Lung (tissue), 12 donors: Measurements from ENCODE around the gene PCBD2. TPM values are rescaled to one million over a fixed set of nuclear protein-coding genes. Genes with fewer than 3 reads are reported as not detected.

Source experiments
- ATAC-seq: fragments of 200-7000 bp; cut with Tn5 transposase; one replicate; pipeline ENCODE4 v1.9.1; 2020; ENCODE audit warnings: moderate number of reproducible peaks; ENCODE audit not compliant: insufficient read depth, low FRiP score
- DNase-seq, 3 donors: peaks; one replicate each; pipeline ENCODE4 v3.0.0-alpha.2; 2013 to 2017
- H3K27ac ChIP-seq, 2 donors: one replicate each; pipeline ENCODE4 v1.5.1; 2013; ENCODE audit warnings: mild to moderate bottlenecking in 2 of 2, moderate library complexity in 2 of 2, control low read depth in 1 of 2, inconsistent platforms in 1 of 2, low read depth in 1 of 2, low read length in 1 of 2
- H3K27me3 ChIP-seq, 3 donors: one replicate each; pipeline ENCODE4 v1.5.1; 2013; ENCODE audit warnings: low read length in 2 of 3; ENCODE audit not compliant: control insufficient read depth in 3 of 3, insufficient read depth in 3 of 3
- H3K36me3 ChIP-seq, 4 donors: one replicate each; pipeline ENCODE4 v1.5.1; 2013; ENCODE audit warnings: low read length in 4 of 4, mild to moderate bottlenecking in 1 of 4, moderate library complexity in 1 of 4; ENCODE audit not compliant: control insufficient read depth in 4 of 4, insufficient read depth in 4 of 4
- H3K4me1 ChIP-seq, 5 donors: one replicate each; pipeline ENCODE4 v1.5.1; 2013; ENCODE audit warnings: low read length in 5 of 5, mild to moderate bottlenecking in 2 of 5, moderate library complexity in 1 of 5; ENCODE audit not compliant: control insufficient read depth in 5 of 5, insufficient read depth in 5 of 5
- H3K4me3 ChIP-seq: one replicate; pipeline ENCODE4 v1.5.1; 2013; ENCODE audit warnings: mild to moderate bottlenecking, control low read depth, moderate library complexity
- H3K9ac ChIP-seq, 2 donors: one replicate each; pipeline ENCODE4 v1.5.1; 2013; ENCODE audit warnings: low read length in 2 of 2, control low read depth in 1 of 2; ENCODE audit not compliant: insufficient read depth in 1 of 2
- H3K9me3 ChIP-seq, 4 donors: one replicate each; pipeline ENCODE4 v1.5.1; 2013; ENCODE audit warnings: low read length in 3 of 4, mild to moderate bottlenecking in 1 of 4, moderate library complexity in 1 of 4; ENCODE audit not compliant: control insufficient read depth in 4 of 4, insufficient read depth in 3 of 4
- CTCF ChIP-seq: IDR thresholded peaks from 2 replicates; pipeline ENCODE4 v1.5.1; 2012; ENCODE audit warnings: mild to moderate bottlenecking; ENCODE audit errors: control extremely low read depth, extremely low read depth
- WGBS, 2 donors: extraction: QIAGEN DNeasy Blood & Tissue Kit; methylation state at CpG; one replicate each; pipeline ENCODE4 v1.1.7; 2013; 5-methylcytosine and 5-hydroxymethylcytosine counted together
- polyA plus RNA-seq, 2 donors: library from polyadenylated mRNA; stranded (reverse); fragments of 200-250 nt; gene quantifications; one replicate each; pipeline ENCODE4 v1.2.1, GENCODE V29; 2013
- total RNA-seq, 2 donors: library from RNA; depleted of rRNA in 1 of 2; stranded (reverse); fragments of >200 nt in 1 of 2; gene quantifications; one replicate each; pipeline ENCODE4 v1.2.1, GENCODE V29; 2014 to 2021
- donor health status: control.
- donor health status: control.
- donor health status: Bipolar disorder and iron deficiency.
- donor health status: healthy.
- donor health status: DM: yes; HTN: yes; CAD: no.

The PCBD2 gene
- total and polyA plus RNA-seq, 4 donors, result 4.1 to 12.3 (median 7.5) TPM

DNA sequence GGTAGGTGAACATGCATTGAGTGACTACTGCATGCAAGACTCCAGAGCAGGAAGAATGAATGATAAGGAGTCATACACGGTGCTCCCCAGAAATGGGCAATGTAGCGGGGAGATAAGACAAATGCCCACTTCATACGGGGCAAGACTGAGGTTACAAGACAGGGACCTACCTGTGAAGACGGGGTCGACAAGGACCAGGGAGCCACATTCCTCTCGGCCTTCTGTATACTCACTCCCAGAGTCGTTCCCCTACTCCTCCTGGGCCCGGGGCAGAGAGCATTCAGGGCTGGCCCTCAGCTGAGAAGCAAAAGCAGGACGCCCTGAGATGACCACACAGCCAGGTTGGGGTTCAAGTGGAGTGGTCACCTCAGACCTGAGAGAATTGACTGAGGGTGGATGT, 102.4 kb downstream of the PCBD2 start:
- Histone ChIP-seq H3K9ac (no peak overlapping the region), H3K27me3 (no peaks in the 10 kb centered on the region), H3K9me3 (no peaks in the 10 kb centered on the region), H3K27ac (no peak overlapping the region), H3K36me3 (no peaks in the 10 kb centered on the region), H3K4me1 (no peaks in the 10 kb centered on the region), H3K4me3 (no peak overlapping the region)
- DNase-seq, result no peak
- no peak for TF ChIP-seq CTCF
- 93 to 94% methylated on average over 9 of the region's 9 CpGs for WGBS, 2 donors
- ATAC-seq, result no peak

GRCh38 chr5:135007749-135008363, 102.9 kb downstream of the PCBD2 start:
- no peak for TF ChIP-seq CTCF
- 86 to 90% methylated on average over 11 of the region's 11 CpGs for WGBS, 2 donors
- DNase-seq, result no peak

GRCh38 chr5:135008556-135008955, 103.6 kb downstream of the PCBD2 start:
- ATAC-seq (no peak), DNase-seq (no peak)
- no peak overlapping the region for H3K4me3 ChIP-seq
- H3K27ac ChIP-seq, result no peak overlapping the region
- H3K9ac ChIP-seq, result no peak overlapping the region
- H3K9me3 ChIP-seq, result no peaks in the 10 kb centered on the region
- no peak for TF ChIP-seq CTCF
- H3K36me3 ChIP-seq, result no peaks in the 10 kb centered on the region
- WGBS, 2 donors, result 93 to 98% methylated on average over 8 of the region's 8 CpGs
- no peaks in the 10 kb centered on the region for H3K4me1 ChIP-seq
- H3K27me3 ChIP-seq, result no peaks in the 10 kb centered on the region

More at GRCh38 chr5:135007749-135008363, 102.9 kb downstream of the PCBD2 start:
- no peaks in the 10 kb centered on the region for H3K27me3 ChIP-seq
- H3K4me3 ChIP-seq, result no peak overlapping the region
- H3K9me3 ChIP-seq, result no peaks in the 10 kb centered on the region
- no peaks in the 10 kb centered on the region for H3K4me1 ChIP-seq
- ATAC-seq, result no peak
- H3K36me3 ChIP-seq, result no peaks in the 10 kb centered on the region
- H3K9ac ChIP-seq, result no peak overlapping the region
- no peak overlapping the region for H3K27ac ChIP-seq
